T-helper 1 cell treated with Interleukin-12 subunit alpha and Interleukin-12 subunit beta and Interleukin-4 antibody, amounts not matched to agents 30 ng/mL and 1 ng/mL, for 36 hours (primary cell): Measurements from ENCODE around the gene ENO3. TPM values are rescaled to one million over a fixed set of nuclear protein-coding genes. Genes with fewer than 3 reads are reported as not detected.

Experiments
- intact Hi-C: fragments of 100-400 bp; cut with micrococcal nuclease; formaldehyde crosslinking; loops from one replicate; pipeline ENCODE4 v1.15.1; 2024
- total RNA-seq: library from RNA; stranded (reverse); gene quantifications from 2 replicates; pipeline ENCODE4 v1.2.3, GENCODE V29; 2022

The ENO3 gene
- total RNA-seq, 1 donor from 2014 or later, result 37.9 TPM

DNA sequence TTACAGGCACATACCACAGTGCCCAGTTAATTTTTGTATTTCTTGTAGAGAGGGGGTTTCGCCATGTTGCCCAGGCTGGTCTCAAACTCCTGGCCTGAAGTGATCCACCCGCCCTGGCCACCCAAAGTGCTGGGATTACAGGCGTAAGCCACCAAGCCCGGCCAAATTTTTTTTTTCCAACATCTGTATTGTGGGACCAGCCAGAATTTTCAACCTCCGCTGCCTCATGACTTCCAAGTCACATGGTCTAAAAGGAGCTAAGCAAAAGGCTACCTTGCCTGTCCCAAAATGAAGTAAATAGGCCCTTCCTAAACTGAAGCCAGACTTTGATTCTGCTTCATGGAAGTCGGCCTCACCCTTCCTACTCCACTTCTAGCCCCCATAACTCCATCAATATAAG lies 20.9 kb downstream of the ENO3 start:
- intact Hi-C loops, result no loop called here

DNA sequence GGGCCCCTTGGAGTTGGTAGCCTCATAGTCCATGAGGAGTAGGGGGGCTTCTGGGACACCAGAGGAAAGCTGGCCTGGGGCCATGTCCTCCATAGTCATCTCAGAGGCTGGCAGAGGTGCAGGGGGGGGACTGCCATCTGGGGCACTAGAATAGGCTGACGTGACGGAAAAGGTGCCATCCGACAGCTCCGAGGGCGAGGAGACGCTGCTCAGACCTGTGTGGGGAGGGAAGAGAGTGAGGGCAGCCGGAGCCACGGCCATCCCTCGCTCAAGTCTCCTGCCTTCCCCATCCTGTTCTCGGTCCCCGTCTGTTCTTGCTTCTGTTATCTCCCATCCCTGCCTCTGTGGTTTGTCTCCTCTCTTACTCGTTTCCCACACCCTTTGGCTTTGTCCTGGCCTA lies 21.4 kb downstream of the ENO3 start:
- intact Hi-C loops, result no loop called here

DNA sequence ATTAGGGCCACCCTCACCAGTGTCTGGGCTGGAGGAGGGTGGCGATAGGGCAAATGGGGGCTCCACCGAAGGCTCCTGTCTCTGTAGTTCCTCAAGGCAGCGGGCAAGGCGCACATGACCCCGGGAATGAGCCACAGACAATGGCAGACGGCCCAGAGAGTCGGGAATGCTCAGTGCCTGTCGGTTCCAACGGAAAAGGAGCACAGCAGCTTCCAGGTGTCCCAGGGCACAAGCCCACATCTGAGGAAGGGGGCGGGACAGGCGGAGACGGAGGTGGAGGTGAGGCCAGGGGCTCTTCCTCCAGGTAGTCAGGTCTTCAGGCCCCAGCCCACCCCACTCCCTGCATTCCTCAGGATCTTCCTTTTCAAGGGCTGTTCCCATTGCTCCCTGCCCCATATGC lies 21.8 kb downstream of the ENO3 start:
- intact Hi-C loops, result no loop called here

DNA sequence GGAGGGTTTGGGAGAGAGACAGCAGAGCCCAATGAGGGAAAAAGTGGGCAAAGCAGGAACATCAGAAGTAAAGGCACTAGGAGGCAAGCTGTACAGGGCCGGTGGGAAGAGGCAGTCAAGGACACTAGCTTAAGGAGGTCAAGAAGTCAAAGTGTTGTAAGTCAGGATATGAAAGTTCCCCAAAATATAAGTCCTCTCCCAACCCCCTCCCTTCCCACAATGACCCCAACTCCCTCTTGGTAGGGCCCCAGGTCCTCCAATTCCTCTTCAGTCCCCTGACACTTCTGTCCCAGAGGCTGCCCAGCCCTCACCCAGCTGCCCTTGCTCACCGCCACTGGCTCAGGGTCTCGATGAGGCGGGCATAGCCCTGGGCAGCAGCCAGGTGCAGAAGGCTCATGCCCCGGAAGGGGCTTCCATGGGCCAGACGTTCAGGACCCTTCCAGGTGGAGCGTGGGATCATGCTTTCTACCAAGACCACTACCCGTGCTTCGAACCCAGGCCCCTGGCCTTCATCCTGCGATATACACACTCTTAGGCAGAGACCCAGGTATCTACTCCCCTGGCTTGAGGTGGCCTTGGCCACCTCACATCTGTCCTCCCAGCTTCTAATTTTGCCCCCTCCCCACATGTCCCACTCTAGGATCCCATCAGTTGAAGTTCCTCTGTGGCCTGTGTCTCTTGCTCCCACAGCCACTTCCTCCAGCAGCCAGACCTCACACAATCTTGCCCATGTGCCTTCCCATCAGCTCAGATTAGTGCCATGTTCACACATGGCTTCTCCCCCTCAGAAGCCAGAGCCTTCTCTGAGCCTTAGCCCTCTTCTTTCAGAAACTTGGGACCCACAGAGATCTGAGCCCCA lies 22.6 kb downstream of the ENO3 start:
- intact Hi-C loops, result no loop called here

DNA sequence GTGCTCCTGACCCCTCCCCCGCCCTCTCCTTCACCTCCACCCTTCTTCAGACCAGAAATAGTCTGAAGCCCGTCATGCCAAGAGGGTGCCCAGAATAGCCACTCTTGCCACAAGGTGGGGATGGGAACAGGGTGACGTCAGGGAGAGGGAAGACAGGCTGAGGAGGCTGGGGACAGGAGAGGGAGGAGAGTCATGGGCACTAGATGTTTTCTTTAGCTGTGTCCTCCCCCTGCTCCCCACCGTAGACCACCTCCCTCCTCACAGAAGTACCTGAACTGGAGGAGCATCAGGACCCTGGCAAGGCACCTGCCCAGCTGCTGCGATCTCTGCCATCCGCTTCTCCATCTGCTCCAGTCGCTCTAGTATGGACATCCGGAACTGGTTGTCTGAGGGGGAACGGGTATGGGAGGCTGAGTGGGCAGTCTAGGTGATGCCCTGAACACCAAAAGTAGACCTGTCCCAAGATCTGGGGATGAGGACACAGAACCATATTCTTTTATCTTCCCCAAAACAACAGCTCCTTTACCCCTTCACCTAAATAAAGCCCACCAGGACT lies 23.3 kb downstream of the ENO3 start:
- intact Hi-C loops, result no loop called here

DNA sequence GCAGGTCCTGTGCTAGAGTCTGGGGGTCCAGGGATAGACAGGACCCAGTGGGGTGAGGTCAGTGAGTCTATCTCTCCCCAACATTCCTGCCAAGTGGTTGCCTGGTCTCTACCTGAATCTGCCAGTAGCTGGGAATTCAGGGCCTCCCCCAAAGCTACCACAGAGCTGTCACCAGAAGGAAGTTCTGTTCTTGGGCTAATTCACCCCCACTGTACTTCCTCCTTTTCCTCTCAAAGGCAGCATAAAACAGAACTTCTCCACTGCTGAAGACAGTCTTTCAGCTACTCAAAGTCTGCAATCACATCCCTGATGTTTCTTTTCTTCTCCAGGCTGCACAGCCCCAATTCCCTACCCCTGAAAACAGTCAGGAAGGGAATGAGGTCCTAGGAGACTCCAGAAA lies 27.8 kb downstream of the ENO3 start:
- intact Hi-C loops, result no loop called here

DNA sequence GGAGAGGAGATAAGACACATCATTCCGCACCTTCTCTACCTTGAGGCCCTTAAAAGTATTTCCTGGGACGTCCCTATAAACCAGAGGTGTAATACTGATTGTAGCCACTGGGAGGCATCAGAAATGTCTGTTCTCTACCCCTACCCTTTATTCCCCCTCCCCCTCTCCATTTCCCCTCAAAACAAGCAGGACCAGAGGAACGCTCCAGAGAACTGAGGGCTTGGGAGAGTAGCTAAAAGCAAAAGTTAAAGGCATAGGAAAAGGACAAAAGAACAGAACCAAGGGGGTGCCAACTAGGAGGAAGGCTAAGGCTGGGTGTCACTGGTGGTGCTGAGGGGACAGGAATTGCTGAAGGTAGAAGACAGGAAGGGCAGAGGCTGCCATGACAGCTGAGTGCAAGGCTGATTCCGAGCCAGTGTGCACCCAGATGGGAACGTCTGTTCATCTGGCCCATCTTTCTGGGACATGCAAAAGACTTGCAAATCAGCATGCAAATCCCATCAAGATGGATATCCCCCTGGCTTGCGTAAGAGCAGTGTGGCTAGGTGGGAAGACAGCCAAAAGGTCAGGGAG lies 29.8 kb downstream of the ENO3 start:
- intact Hi-C loops, result loop anchor here (1.0 kb wide), 2 partner anchors 51 to 82 kb away; no protein-coding TSS in a partner anchor

DNA sequence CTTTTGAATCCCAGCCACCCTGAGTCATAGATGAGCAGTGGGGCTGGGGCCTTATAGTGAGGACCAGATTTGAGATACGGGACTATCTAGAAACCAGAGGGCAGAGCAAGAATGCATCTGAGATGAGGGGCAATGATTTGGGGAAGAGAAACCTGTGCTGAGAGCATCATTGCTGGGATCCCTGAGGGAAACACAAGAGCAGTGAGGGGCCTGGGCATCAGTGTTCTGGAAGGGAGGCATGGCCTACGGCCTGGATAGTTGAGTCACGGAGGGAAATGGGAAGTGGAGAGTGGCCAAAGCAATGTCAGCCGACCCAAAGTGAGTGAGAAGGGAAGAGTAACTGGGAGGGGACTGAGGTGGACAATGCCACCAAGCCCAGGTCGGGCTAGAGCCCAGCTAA lies 31.4 kb downstream of the ENO3 start:
- intact Hi-C loops, result no loop called here

DNA sequence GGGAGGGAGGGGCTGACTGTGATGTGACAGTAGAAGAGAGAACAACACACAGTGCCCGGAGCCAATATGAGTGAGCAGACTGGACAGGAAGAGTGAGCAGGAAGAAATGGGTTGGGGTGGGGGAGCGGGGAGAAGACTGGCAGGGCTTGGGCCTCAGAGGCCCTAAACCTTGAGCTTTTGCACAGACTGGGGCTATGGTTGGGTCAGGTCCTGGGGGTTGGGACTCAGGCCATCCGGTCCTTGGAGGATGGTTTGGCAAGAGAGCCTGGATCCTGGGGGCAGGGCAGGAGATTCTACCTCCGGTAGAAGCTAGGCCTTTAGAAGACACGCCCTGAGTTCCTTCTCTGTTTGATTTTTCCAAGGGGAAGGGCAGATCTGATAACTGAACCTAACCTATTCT lies 35.5 kb downstream of the ENO3 start:
- intact Hi-C loops, result loop anchor here (2.0 to 5.0 kb wide), 2 partner anchors 78 to 126 kb away; partner anchors contain the start of gene ZNF232

DNA sequence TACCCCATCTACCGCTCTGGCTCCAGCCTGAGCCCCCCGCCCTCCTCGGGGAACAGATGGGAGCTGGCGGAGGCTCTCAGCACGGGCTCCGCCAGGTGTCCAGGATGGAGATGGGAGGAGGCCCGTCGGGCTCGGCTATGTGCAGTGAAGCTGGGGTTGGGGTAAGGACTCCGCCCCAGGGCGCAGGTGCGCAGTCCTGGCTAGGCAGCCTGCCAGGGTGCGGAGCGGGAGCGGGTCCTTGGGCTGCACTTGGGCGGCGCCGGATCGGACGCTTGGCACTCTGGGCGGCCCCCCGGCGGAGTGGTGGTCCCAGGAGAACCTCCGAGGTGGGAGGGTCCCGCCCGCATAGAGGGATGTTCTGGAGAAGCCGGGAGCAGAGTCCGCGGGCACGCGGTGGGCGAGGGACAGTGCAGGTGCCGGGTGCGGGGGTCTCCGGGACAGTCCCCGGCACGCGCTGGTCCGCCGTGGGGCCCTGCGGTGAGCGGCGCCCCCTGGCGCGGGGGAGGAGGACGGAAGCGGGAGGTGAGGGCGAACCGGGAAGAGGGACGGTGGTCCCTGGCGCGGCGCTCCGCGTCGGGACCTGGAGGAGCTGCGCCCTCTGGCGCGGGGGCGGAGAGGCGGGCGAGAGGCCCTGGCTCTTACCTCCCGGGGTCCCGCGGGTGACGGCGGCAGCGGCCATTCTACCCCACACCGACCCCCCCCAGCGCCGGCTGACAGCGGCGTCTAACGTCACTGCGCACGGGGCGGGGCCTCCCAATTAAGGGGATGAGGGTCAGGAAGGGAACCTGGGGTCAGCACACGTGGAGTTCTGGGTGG lies 36.2 kb downstream of the ENO3 start, which contains the start of gene CAMTA2:
Gene CAMTA2 (minus strand): TSS at position 725 of the 816 bp plus-strand sequence. CDS start 1,453 bp downstream, outside the sequence.
- intact Hi-C loops, result loop anchor here (1.0 to 5.0 kb wide), 6 partner anchors 10 to 125 kb away; partner anchors contain the start of genes INCA1, KIF1C, PFN1 and RNF167

DNA sequence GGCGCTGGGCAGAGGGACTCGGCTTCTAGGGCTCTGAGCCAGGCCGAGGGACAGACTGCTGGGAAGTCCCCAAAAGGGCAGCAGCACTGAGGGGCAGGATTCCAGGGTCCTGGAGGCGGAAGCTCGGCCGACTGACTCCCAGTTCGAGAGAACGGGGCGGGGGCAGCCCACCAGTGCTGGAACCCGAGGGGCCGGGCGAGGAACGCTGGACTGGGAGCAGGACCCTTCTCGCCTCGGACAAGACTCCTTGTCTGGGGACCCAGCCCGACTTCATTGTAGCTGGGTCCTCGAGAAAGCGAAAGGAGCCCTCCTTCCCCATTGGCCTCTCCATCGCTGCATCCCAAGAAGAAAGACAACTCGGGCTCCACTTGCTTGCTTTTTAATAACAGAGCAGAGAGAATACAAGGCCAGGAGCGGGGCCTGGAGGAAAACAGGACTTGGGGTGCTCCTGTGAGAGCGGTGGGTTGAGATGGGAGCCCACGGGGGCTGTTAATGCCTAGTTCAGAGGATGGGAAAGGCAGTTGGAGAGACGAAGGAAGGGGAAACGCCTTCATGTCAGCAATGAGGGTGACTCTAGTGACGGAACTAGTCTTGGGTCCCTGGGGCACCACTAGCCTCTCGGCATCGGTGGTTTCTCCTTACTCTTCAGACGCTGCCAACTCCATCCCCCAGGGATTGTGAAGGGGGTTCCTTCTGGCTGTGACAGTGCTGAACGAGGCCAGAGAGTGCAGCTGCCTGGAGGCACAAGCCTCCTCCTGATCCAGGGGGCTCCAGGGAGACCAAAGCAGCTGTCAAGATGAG lies 37.0 kb downstream of the ENO3 start:
- intact Hi-C loops, result loop anchor here (1.0 to 5.0 kb wide), 6 partner anchors 9 to 124 kb away; partner anchors contain the start of genes INCA1, KIF1C, PFN1 and RNF167

DNA sequence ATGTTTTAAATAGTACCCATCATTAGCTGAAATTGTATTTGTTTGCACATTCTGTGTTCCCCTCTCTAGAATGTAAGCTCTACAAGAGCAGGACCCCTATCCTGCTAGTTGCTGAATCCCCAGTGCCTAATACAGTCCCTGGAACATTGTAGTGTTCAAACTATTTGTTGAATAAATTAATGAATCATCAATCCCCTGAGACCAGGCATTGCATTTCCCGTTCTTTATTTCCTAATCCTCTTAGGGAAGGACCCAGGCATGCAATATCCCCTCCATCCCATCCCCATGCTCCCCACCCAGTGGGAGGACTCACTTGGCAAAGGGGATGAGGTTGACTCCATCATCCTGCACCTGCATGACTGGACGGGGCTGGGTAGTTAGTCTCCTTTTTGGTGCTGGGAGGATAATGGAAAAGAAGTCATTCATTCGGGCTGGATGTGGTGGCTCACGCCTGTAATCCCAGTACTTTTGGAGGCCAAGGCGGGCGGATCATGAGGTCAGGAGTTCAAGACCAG lies 43.2 kb downstream of the ENO3 start:
- intact Hi-C loops, result no loop called here

DNA sequence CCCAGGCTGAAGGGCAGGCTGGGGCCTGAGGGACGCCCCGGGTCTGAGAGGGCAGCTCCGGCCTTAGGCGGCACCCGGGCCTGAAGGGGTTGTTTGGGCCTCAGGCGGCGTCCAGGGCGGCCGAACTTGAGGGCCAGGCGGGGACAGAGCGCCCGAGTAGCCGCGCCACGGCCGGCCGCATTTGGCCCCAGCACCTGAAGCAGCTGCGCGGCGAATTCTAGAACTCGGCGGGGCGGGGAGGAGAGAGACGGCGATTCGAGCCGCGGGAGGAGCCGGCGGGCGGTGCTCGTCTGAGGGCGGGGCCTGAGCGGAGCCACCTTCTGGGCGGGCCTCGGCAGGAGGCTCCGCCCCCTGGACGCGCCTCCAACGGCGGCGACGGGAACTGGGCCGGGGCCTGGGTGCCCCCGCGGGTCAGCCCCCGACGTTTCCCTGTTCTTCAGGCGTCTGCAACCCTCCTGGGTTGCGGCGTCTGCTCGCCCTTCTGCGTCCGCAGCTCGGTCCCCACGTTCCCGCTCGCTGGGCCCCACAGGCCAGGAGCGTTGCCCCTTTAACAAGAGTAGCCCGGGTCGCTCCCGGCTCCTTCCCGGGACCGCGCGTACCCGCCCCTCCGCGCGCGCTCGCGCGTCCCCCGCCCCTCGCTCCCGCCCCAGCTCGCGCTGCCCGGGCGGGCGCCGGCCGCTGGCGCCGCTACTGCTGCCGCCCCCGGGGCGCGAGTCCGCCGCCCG lies 46.5 kb downstream of the ENO3 start, which contains the start of the genes INCA1 and KIF1C:
Gene INCA1 (minus strand): TSS at position 221 of the 725 bp plus-strand sequence. CDS start 3,085 bp downstream, outside the sequence.
Gene KIF1C (plus strand): TSS at position 649 of the 725 bp plus-strand sequence. CDS start 2,297 bp downstream, outside the sequence.
- intact Hi-C loops, result loop anchor here (1.0 to 5.0 kb wide), 5 partner anchors 10 to 195 kb away; partner anchors contain the start of genes CAMTA2, PFN1, RNF167 and SLC25A11

DNA sequence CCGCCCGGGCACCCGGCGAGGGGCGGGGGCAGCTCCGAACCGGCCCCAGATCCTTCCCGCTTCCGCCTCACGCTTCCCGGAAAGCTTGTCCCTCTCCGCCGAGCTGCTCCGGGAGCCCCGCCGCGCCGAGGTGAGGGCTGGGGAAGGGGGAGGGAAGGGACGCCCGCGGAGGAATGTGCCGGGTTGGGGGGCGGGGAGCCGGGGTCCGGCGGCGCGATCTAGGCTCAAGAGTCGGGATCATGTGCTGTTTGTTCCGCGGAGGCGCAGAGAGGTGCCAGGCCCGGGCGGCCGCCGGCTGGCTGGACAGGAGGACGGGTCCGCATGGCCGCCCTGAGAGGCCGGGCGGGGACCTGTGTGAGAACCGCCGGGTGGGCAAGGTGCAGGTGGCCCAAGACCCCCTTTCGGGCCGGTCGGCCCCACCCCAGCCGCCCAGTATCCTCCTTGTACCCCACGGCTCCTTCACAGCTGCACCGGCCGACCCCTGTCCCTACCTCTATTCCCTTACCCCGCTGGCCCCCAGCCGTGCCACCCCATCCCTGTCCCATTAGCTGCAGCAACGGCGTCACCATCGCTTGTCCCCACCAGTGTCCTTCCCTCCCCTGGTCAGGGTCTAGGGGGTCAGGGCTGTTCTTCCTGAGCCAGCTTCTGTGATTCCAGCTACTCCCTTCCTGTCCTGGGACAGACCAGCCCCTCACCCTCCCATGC lies 47.3 kb downstream of the ENO3 start:
- intact Hi-C loops, result loop anchor here (5.0 kb wide), 1 partner anchor 194 kb away; the partner anchor contains the start of gene ZNF594

DNA sequence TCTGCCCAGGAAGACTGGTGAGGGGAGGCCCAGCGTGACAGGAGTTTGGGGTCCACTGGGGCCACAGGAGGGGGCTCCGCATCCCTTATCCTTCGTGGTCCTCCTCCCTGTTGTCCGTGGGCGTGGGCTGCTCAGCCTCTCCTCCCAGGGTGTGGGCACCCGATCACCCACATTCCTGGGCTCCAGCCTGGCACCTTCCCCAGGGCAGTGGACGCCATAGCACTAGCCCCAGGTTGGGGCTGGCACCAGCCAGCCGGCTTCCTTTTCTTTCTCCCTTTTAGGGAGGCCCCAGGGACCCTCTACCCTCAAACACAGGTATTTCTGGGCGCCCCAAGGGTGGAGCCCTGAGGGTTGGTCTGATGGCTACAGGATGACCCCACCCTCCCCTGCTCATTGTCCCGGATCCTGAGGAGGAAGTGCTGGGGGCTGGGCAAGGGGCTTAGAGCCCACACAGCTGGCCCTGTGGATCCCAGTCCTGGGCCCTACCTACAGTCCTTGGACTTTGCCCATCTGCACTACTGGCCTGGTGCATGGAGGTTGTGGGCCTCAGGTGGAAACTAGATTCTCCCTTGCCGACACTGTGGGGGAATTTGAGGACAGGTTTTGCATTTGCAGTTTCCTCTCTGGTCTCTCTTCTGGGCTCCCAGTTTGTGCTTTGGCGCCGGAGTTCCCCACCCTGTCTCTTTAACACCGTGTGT lies 48.0 kb downstream of the ENO3 start:
- intact Hi-C loops, result loop anchor here (1.0 to 5.0 kb wide), 2 partner anchors 32 to 193 kb away; partner anchors contain the start of gene ZNF594

DNA sequence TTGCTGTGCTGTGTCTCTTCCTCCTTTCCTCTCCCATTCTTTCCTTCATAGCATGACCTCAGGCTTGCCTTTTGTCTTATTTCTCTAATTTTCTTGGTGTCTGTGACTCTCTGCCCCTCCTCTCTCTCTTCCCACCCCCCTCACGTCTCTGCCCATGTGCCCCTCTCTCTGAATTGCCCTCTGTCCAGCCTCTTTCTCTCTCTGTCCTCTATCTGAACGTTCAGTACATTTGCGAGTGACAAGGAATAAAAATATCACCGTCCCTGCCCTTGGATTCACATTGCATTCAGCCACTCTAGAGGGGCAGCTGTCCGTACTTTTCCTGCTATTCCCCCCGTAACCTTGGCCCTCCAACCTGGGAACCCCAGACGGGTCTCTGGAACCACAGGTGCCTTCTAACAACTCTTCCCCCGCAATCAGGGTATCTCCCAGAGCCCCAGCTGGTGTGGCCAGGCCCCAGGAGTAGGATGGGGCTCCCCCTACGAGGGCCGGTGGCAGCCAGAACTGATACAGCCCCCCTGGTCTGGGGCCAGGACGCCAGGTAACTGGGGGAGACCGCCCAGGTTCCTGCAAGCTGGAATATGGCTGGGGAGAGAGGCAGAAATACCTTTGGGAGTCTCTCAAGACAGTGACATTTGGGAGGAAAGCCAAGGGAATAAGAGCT lies 48.6 kb downstream of the ENO3 start:
- intact Hi-C loops, result loop anchor here (1.0 to 5.0 kb wide), 2 partner anchors 32 to 193 kb away; partner anchors contain the start of gene ZNF594

DNA sequence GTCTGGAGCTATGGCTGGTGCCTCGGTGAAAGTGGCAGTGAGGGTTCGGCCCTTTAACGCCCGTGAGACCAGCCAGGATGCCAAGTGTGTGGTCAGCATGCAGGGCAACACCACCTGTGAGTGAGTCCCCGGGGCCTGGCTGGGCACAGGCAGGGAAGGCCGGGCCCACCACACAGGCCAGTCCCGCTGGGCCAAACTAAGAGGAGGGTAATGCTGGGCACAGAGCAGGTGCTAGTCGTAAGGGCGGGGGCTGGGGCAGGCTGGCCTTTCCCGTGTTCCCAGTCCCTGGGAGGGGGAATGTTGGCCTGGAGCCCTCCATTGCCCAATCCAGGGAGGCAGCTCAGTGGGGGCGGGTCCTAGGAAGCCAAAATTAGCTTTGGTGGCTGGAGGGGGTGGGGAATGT lies 49.3 kb downstream of the ENO3 start:
- intact Hi-C loops, result no loop called here
